HG03039 (cell line): ENCODE data around the gene ZNF75A.

Experiments used
- ATAC-seq: cut with Tn5 transposase; IDR thresholded peaks from one replicate; pipeline ENCODE4 v1.9.1; 2021; ENCODE audit warnings: mild to moderate bottlenecking, moderate library complexity; ENCODE audit not compliant: unreplicated experiment

ZNF75A gene

GRCh38 chr16:3364774-3365427 lies 59.6 kb downstream of the ZNF75A start:
- ATAC-seq: no peak
